Measurements from ENCODE around the gene LYPLA2. TPM values are rescaled to one million over a fixed set of nuclear protein-coding genes. Genes with fewer than 3 reads are reported as not detected.

The LYPLA2 gene
- total and polyA plus RNA-seq, 2 of the 8 experiments (the other 6 are each of a cell fraction or from before 2014, with no cell fraction given), result 138 to 211 TPM

- H3K4ac ChIP-seq (replicated peaks; ENCODE audit: insufficient read length, low read depth, low read length), result no peak overlapping the region
- no peak overlapping the region for H2AFZ ChIP-seq (ENCODE audit: low read length)
- DNase-seq (ENCODE audit: low read depth in 1 of 2, low spot score in 2 of 2) (no peak), FAIRE-seq (no peak)
- peaks cover 3 to 10% (median 3%) of the 10 kb centered on the region in 4 experiments; a peak in 4 of 7 replicates for H3K4me1 ChIP-seq (replicated peaks in 1 of 4; ENCODE audit: control insufficient read depth in 3 of 4, insufficient read depth in 4 of 4, low read length in 3 of 4)
- H2BK20ac ChIP-seq (ENCODE audit: low read length), result no peak overlapping the region
- H4K20me1 ChIP-seq (replicated peaks in 1 of 2; ENCODE audit: control insufficient read depth in 1 of 2, insufficient read depth in 2 of 2, low read length in 2 of 2), result peaks cover 5 to 7% of the 10 kb centered on the region in 2 experiments
- H3K4me2 ChIP-seq (ENCODE audit: insufficient read depth in 1 of 2, low read depth in 2 of 2, low read length in 2 of 2), result no peak overlapping the region; a peak in 1 of 4 replicates
- no peak overlapping the region for H2BK12ac ChIP-seq (ENCODE audit: low read depth, low read length)
- H2BK15ac ChIP-seq (ENCODE audit: low read length), result no peak overlapping the region
- no peak overlapping the region for H3K14ac ChIP-seq (ENCODE audit: insufficient read length)
- H3K36me3 ChIP-seq (ENCODE audit: control insufficient read depth in 2 of 4, insufficient read depth in 4 of 4, low read length in 3 of 4), result no peaks in the 10 kb centered on the region
- H4K5ac ChIP-seq (ENCODE audit: insufficient read length, low read depth, low read length), result no peak overlapping the region
- 87% methylated on average over 5 of the region's 5 CpGs; no CpG with 5 or more reads in 1 of the 2 experiments for WGBS, 2 experiments (ENCODE audit: extremely low coverage in 1 of 2, insufficient coverage in 1 of 2, insufficient read length in 1 of 2, insufficient replicate concordance in 2 of 2, low coverage in 1 of 2, low lambda C conversion rate in 2 of 2, missing lambda C conversion rate in 1 of 2)
- H4K8ac ChIP-seq (ENCODE audit: extremely low read depth, insufficient read depth, low read length), result no peak overlapping the region
- H3K27ac ChIP-seq (ENCODE audit: low read depth, low read length), result no peak overlapping the region
- no peak overlapping the region for H3K23ac ChIP-seq (ENCODE audit: insufficient read length)
- no peak overlapping the region for H2BK5ac ChIP-seq (ENCODE audit: low read depth, low read length)
- no peak overlapping the region for H2BK120ac ChIP-seq (replicated peaks; ENCODE audit: low read depth, low read length)
- H3K4me3 ChIP-seq (ENCODE audit: extremely low read depth in 1 of 4, insufficient read depth in 2 of 4, low read depth in 3 of 4, low read length in 4 of 4), result no peak overlapping the region
- CTCF ChIA-PET (ENCODE audit: partially characterized antibody), result interaction anchor here (0.9 to 1.2 kb wide), 4 partner anchors 20 to 76 kb away, joined by 3 read pairs; no protein-coding TSS in a partner anchor
- H3K9ac ChIP-seq (replicated peaks in 1 of 4; ENCODE audit: extremely low read depth in 1 of 4, low read depth in 3 of 4, low read length in 3 of 4), result no peak overlapping the region
- no peaks in the 10 kb centered on the region for H3K9me3 ChIP-seq (ENCODE audit: insufficient read depth in 2 of 2, low read depth in 1 of 2, low read length in 1 of 2)
- peaks cover 4% of the 10 kb centered on the region; the same call in 1 of the 2 replicates for H3K23me2 ChIP-seq (ENCODE audit: low read depth, low read length)
- H3K27me3 ChIP-seq (replicated peaks in 1 of 4; ENCODE audit: control insufficient read depth in 3 of 4, extremely low read depth in 1 of 4, insufficient read depth in 3 of 4, low read length in 3 of 4), result no peaks in the 10 kb centered on the region
- no peak overlapping the region for H4K91ac ChIP-seq (replicated peaks; ENCODE audit: insufficient read length, low read length)
- peaks cover 14 to 29% of the 10 kb centered on the region in 2 experiments for H3K79me2 ChIP-seq (ENCODE audit: control insufficient read depth in 1 of 2, insufficient read depth in 2 of 2, low read length in 2 of 2)
- POLR2A ChIA-PET (ENCODE audit: partially characterized antibody), result interaction anchor here (1.0 to 13.6 kb wide), 2 partner anchors 45 to 208 kb away, joined by 3 to 190 read pairs; partner anchors contain the start of gene RPL11
- H3K79me1 ChIP-seq (ENCODE audit: low read depth, low read length), result peaks cover 4% of the 10 kb centered on the region; the same call in 1 of the 2 replicates
- H2AK5ac ChIP-seq (ENCODE audit: low read depth, low read length), result no peak overlapping the region
- H3K18ac ChIP-seq (ENCODE audit: extremely low read depth, low read length), result no peak overlapping the region
- no peak overlapping the region for H3K56ac ChIP-seq (replicated peaks; ENCODE audit: insufficient read length, low read depth, low read length)
- TF ChIP-seq ZNF274 (IDR thresholded peaks at IDR 0.05; ENCODE audit: borderline replicate concordance, extremely low read depth, low read length) (no peak), ATF2 (IDR thresholded peaks at IDR 0.05; ENCODE audit: low read length) (no peak), JUND (IDR thresholded peaks at IDR 0.05; ENCODE audit: low read length) (no peak), CEBPB (IDR thresholded peaks at IDR 0.05; ENCODE audit: low read depth, low read length) (no peak), EGR1 (IDR thresholded peaks at IDR 0.05; ENCODE audit: borderline replicate concordance, low read depth, low read length) (no peak), RFX5 (IDR thresholded peaks at IDR 0.05; ENCODE audit: borderline replicate concordance, low read depth, low read length) (no peak), SRF (IDR thresholded peaks at IDR 0.05; ENCODE audit: low read depth, low read length) (no peak), FOSL1 (IDR thresholded peaks at IDR 0.05; ENCODE audit: insufficient read depth, low read depth, low read length) (no peak), HDAC6 (IDR thresholded peaks at IDR 0.05; ENCODE audit: low read depth, low read length) (no peak), E2F6 (IDR thresholded peaks at IDR 0.05) (no peak), TCF12 (IDR thresholded peaks at IDR 0.05; ENCODE audit: low read depth, low read length) (no peak), GABPA (IDR thresholded peaks at IDR 0.05; ENCODE audit: borderline replicate concordance, insufficient read depth, low read length) (no peak)
Observed at GRCh38 chr1:23741609-23742008, 49.3 kb upstream of the LYPLA2 start.

All from H1 (cell line).